ENCODE results near the gene PEAK1. TPM values are rescaled to one million over a fixed set of nuclear protein-coding genes. Genes with fewer than 3 reads are reported as not detected.

PEAK1 gene
- total RNA-seq, 2 donors from 2014 or later, result 33.5 to 54.4 TPM

DNA sequence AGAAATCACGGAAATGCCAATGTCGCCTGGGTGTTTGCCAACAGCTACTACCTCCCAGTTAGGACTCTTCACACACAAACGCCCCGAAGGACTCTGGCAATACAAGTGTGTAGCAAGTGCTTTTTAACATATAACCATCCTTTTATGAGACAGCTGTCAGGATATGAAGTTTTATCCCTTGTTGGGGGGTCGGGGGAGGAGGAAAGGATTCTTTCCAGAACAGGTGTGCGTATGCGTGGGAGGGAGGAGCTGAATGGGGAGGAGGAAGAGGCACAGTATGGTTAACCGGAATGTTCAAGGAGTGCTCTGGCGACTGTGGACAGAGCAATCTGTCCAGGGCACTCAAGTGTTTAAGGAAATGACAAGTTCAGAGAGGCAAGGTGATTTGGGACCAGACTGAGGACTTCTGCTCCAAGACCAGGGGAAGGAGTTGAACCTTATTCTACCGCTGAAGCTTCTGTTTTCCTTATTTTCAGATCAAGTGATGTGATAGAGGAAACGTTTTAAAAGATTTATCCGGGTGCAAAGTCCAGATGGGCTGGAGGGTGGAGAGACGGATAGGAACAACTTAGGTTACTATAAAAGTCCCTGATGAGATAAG lies 350.3 kb downstream of the PEAK1 start:
- H3K4me3 ChIP-seq, result peak overlapping the region; percentile 90
- TF ChIP-seq, protein P1, sequence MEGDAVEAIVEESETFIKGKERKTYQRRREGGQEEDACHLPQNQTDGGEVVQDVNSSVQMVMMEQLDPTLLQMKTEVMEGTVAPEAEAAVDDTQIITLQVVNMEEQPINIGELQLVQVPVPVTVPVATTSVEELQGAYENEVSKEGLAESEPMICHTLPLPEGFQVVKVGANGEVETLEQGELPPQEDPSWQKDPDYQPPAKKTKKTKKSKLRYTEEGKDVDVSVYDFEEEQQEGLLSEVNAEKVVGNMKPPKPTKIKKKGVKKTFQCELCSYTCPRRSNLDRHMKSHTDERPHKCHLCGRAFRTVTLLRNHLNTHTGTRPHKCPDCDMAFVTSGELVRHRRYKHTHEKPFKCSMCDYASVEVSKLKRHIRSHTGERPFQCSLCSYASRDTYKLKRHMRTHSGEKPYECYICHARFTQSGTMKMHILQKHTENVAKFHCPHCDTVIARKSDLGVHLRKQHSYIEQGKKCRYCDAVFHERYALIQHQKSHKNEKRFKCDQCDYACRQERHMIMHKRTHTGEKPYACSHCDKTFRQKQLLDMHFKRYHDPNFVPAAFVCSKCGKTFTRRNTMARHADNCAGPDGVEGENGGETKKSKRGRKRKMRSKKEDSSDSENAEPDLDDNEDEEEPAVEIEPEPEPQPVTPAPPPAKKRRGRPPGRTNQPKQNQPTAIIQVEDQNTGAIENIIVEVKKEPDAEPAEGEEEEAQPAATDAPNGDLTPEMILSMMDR (IDR thresholded peaks at IDR 0.05), result no peak
- peak overlapping the region; percentile 94 for H3K27ac ChIP-seq
- no peaks in the 10 kb centered on the region for H3K36me3 ChIP-seq
- DNase-seq, result peak; percentile 82
- peak overlapping the region; percentile 89 to 93 for H3K9ac ChIP-seq (ENCODE audit: low read depth in 2 of 2, low read length in 2 of 2)
- no peaks in the 10 kb centered on the region for H3K27me3 ChIP-seq
- intact Hi-C loops (cut with DNase I), result no loop called here
- H3K9me3 ChIP-seq, result no peaks in the 10 kb centered on the region
- H3K4me1 ChIP-seq, result peaks cover 27% of the 10 kb centered on the region

DNA sequence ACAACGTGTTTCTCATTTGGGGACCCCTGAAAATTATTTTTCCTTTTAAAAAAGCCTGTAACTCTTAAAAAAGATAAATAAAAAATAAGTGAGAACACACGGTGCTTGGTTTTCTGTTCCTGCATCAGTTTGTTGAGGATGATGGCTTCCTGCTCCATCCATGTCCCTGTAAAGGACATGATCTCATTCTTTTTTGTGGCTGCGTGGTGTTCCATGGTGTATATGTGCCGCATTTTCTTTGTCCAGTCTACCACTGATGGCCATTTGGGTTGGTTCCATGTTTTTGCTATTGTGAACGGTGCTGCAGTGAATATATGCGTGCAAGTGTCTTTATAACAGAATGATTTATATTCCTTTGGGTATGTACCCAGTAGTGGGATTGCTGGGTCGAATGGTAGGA lies 351.3 kb downstream of the PEAK1 start:
- H3K27me3 ChIP-seq, result no peaks in the 10 kb centered on the region
- no peak for DNase-seq
- H3K36me3 ChIP-seq, result no peaks in the 10 kb centered on the region
- peaks cover 31% of the 10 kb centered on the region for H3K4me1 ChIP-seq
- H3K9ac ChIP-seq (ENCODE audit: low read depth in 2 of 2, low read length in 2 of 2), result peak overlapping the region in 1 of 2 donors; percentile 93
- intact Hi-C loops (cut with DNase I), result no loop called here
- TF ChIP-seq, protein P1 (IDR thresholded peaks at IDR 0.05), result no peak
- peak overlapping the region; percentile 94 for H3K27ac ChIP-seq
- no peaks in the 10 kb centered on the region for H3K9me3 ChIP-seq
- peak overlapping the region; percentile 90 for H3K4me3 ChIP-seq

DNA sequence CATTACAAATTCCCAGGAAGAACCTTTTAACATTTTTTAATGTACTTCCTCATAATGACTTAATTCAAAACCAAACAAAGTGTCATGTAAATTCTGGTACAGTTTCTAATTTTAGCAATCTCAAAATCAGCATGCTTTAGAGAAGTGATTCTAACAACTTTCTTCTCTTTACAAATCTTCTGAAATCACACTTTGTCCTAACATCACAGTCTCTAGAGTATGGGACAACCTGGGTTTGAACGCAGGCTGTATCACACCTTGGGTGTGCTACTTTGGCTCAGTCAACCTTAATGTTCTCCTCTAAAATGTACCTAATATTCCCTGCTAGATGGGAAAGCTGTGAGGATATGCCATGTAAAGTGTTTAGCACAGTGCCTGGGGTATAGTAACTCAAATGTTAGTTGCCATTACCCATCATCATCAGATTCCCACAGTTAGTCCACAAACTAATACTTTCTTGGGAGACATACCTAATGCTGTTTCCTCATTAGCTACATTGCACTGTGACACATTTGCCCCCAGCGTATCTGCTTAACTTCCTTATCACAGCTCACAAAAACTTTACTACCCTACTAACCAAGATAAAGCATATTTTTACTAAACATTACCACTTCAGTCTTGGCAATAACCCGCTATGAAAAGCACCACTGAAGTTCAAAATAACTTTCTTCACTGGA lies 352.1 kb downstream of the PEAK1 start:
- TF ChIP-seq, protein P1 (IDR thresholded peaks at IDR 0.05), result no peak
- DNase-seq, result peak; percentile 46
- Histone ChIP-seq H3K9me3 (no peaks in the 10 kb centered on the region), H3K27me3 (no peaks in the 10 kb centered on the region), H3K4me3 (peak overlapping the region; percentile 2), H3K27ac (peak overlapping the region; percentile 94), H3K9ac (ENCODE audit: low read depth in 2 of 2, low read length in 2 of 2) (peak overlapping the region in 1 of 2 donors; percentile 79), H3K36me3 (no peaks in the 10 kb centered on the region), H3K4me1 (peaks cover 31% of the 10 kb centered on the region)
- intact Hi-C loops (cut with DNase I), result no loop called here

DNA sequence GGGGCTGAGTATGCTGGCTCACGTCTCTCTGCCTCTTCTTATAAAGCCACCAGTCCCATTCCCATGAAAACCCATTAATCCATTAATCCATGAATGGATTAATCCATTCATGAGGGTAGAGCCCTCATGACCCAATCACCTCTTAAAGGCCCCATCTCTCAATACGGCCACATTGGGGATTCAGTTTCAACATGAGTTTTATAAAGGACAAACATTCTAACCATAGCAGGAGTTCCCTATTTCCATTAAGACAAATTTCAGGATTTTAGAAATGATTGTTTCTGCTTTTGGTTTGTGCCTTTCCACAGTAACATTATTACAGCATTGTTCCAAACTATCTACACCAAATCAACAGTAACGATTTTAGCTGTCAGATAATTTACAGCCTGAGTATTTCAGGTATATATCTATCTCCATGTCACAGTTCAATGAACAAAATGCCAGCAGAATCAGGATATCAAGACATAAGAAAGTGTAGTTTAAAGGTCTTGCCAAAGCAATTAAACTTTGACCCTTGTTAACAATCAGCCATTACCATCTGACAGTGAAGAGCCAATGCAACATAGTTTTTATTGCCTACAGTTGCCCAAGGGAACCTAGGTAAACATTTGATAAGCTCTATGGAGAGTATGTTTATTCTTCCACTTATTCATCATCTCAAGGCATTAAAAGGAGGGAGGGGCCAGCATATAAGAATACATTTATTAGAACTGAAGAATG lies 352.8 kb downstream of the PEAK1 start:
- Histone ChIP-seq H3K9ac (ENCODE audit: low read depth in 2 of 2, low read length in 2 of 2) (peak overlapping the region in 1 of 2 donors; percentile 79), H3K27me3 (no peaks in the 10 kb centered on the region), H3K4me1 (peaks cover 31% of the 10 kb centered on the region), H3K4me3 (peak overlapping the region; percentile 2), H3K9me3 (no peaks in the 10 kb centered on the region), H3K36me3 (no peaks in the 10 kb centered on the region), H3K27ac (peak overlapping the region; percentile 94)
- intact Hi-C loops (cut with DNase I), result no loop called here
- DNase-seq, result no peak
- TF ChIP-seq, protein P1 (IDR thresholded peaks at IDR 0.05), result no peak

DNA sequence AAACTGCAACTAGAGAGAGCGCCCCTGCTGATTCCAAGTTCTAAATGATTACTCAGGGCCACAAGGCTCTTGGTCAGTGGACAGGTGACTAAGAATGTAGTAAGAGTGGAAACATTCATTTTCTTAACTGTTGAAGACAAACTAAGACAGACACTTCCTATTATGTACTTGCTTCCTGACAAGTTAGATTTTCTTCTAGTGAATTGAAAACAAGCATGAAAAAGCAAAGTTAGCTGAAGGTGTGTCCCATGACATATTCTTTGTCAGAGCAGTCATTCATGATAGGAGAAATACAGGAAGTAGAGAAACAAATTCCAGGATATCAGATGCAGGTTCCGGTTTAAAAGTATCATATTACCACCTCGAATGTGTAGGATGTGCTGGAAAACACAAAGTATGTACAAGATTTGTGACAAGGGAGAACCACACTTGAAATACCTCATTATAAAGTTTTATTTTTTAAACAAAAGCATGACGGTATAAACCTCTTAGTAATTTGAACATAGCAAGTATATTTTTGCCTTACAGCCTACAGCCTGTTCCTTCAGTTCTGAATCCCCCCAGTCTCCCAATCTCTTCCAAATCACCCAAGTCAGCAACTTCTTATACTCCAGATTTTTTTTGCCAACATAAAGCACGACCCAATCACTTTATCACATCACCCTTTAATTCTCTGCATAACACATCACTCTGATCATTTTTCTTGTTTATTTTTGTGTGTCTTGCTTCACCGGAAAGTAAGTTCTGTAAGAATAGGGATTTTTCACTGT lies 355.2 kb downstream of the PEAK1 start:
- TF ChIP-seq, protein P1 (IDR thresholded peaks at IDR 0.05), result no peak

More for the DNA sequence above, 355.2 kb downstream of the PEAK1 start:
- Histone ChIP-seq H3K36me3 (no peaks in the 10 kb centered on the region), H3K9ac (ENCODE audit: low read depth in 2 of 2, low read length in 2 of 2) (peak overlapping the region in 1 of 2 donors; percentile 28), H3K9me3 (no peaks in the 10 kb centered on the region), H3K27ac (peak overlapping the region; percentile 70), H3K27me3 (no peaks in the 10 kb centered on the region), H3K4me1 (peaks cover 34% of the 10 kb centered on the region), H3K4me3 (no peak overlapping the region)
- intact Hi-C loops (cut with DNase I), result no loop called here
- no peak for DNase-seq

Data from colonic mucosa (tissue), 4 donors.